Measurements from ENCODE around the gene ZSWIM7. TPM values are rescaled to one million over a fixed set of nuclear protein-coding genes. Genes with fewer than 3 reads are reported as not detected.

The ZSWIM7 gene, protein sequence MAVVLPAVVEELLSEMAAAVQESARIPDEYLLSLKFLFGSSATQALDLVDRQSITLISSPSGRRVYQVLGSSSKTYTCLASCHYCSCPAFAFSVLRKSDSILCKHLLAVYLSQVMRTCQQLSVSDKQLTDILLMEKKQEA
- total RNA-seq = 10 to 100 TPM; 11.9 to 16.5 TPM
- long read RNA-seq, donor 1, partial matches to known transcripts = 0 of 6 reads
- long read RNA-seq, donor 1, other reads (novel, unspliced or antisense) = 3 of 6 reads
- long read RNA-seq, donor 2, transcript ZSWIM7-201 (5 exons, 2,008 nt) = major isoform, 6 of 30 reads
- long read RNA-seq, donor 2, partial matches to known transcripts = 0 of 30 reads
- long read RNA-seq, donor 2, other reads (novel, unspliced or antisense) = 11 of 30 reads

GRCh38 chr17:15999141-15999973 is at the start of gene ZSWIM7, which contains the start of gene TTC19:
ZSWIM7 (minus strand) TSS chr17:15999704; CDS start chr17:15999594, 110 bp downstream.
TTC19 (plus strand) TSS chr17:15999824; CDS start chr17:15999849, 25 bp downstream.
- DNase-seq (ENCODE audit: low spot score) = peak; percentile 99
- intact Hi-C loops (cut with DNase I) = no loop called here

- no peak for DNase-seq (ENCODE audit: low spot score)
- intact Hi-C loops (cut with DNase I) = no loop called here
Observed at GRCh38 chr17:16048811-16049449, 49.4 kb upstream of the ZSWIM7 start.

DNA sequence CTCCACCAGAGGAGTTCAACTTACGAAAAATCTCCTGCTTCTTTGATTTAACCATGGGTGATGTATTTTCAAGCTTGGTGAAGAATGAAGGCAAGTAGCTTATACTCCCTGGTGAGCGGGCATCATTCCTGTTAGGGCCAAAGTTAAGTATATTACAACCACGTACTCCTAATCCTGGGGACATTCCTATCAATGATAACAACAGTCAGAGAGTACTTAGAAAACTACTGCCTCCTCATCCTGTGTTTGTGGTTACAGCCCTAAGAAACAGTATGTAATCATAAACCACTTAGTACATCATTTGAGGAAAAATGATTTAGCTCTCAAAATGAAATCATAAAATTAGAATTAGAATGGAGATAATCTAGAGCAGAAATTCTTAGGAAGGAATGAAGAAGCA is 47.5 kb upstream of the ZSWIM7 start:
- no peak for DNase-seq (ENCODE audit: low spot score)

GRCh38 chr17:16044487-16044886 is 45.0 kb upstream of the ZSWIM7 start:
- no peak for DNase-seq (ENCODE audit: low spot score)
- intact Hi-C loops (cut with DNase I) = loop anchor here in 1 of 2 donors (2.0 kb wide), 1 partner anchor 22 kb away; no protein-coding TSS in a partner anchor

More for the DNA sequence above, 47.5 kb upstream of the ZSWIM7 start:
- intact Hi-C loops (cut with DNase I) = no loop called here

DNA sequence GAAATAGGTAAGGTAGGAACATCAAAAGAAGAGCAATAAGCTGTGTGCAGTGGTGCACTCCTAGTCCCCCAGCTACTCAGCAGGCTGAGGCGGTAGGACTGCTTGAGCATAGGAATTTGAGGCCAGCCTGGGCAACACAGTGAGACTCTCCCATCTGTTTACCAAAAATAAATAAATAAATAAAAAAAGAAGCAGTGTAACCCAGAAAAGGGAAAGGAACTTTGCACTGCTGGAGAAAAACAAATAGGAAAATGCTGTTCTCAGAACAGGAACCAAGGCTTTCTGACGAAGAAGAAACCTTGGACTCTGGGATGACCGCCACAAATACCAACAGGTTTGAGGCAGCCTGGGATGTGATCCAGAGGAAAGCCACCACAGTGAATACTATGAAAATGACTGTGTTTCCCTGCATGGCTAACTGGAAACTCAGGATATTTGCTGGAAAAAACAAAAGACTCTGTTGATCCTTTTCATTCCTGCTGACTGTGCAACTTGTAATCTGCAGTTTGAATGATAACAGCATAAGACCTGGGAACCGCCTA is 41.3 kb upstream of the ZSWIM7 start:
- intact Hi-C loops (cut with DNase I) = no loop called here
- no peak for DNase-seq (ENCODE audit: low spot score)

GRCh38 chr17:16037636-16038035 is 38.1 kb upstream of the ZSWIM7 start:
- intact Hi-C loops (cut with DNase I) = no loop called here

DNA sequence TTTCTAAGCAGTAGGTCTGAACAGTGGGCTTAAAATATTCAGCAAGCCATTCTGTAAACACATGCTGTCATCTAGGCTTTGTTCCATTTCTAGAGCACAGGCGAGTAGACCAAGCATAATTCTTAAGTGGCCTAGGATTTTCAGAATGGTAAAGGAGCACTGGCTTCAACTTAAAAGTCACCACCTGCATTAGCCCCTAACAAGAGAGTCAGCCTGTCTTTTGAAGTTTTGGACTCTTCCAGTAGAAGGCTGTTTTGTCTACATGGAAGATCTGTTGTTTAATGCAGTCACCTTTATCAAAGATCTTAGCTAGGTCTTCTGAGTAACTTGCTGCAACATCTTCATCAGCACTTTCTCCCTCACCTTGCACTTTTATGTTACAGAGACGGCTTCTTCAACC is 36.8 kb upstream of the ZSWIM7 start:
- DNase-seq (ENCODE audit: low spot score) = no peak
- intact Hi-C loops (cut with DNase I) = no loop called here

More at GRCh38 chr17:16037636-16038035, 38.1 kb upstream of the ZSWIM7 start:
- DNase-seq (ENCODE audit: low spot score) = no peak

DNA sequence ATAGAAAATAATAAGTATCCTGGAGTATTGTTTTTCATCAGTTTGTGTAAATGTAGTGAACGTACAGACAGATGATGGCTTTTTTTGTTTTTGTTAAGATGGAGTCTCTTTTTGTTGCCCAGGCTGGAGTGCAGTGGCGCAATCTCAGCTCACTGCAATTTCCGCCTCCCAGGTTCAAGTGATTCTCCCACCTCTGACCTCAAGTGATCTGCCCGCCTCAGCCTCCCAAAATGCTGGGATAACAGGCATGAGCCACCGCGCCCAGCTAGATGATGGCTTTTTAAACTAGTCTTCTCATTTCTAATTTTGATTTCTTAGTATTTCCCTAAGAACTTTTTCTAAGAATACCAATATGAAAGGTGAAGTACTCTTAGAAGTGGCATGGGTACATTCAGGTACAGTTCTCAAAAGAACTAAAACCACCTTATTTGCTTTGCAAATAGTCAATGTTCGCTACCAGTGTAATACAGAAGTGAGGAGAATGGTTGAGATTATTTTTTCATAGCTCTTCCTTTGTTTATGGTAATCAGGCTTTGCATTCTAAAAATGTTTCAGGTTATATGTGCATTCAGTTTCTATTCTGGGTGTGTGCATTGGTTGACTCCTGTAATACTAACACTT is 34.3 kb upstream of the ZSWIM7 start:
- intact Hi-C loops (cut with DNase I) = no loop called here
- DNase-seq (ENCODE audit: low spot score) = no peak

DNA sequence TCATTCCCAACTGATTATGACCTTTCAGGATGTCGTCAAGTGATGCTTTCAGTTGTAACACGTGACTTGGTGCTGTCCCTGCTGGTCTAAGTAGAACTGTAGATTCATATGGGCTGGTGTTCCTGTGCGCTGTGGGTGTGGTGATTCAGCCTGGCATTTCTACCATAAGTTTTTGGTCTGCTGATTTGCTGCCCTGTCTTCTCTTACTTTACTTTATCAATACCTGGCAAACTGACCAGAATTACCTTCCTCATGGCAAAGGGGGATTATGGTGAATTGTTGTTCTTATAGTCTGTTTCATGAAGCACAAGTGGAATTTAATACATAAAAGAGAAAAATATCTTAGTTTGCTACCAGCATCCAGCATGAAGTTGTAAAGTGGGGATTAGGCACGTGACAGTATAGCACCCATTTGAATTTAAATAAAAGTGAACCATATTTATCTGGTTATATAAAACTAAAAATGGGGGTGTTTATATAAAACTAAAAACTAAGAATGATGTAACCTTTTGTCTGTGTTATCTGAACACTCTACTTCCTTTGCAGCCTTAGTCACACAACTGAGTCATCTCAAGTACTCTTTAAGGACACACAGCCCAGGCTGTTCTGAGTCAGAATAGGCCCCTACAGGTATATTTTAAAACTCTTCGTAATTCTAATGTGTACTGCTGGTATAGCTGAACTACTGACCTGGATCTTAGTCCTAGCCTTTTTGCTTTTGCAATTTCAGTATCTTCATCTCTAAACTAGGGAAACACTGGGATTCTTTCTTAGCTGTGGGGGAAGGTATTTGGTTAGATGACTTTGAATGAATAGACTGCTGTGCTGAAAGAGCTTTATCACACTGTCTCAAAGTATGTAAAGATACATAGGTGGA is 28.4 kb upstream of the ZSWIM7 start:
- intact Hi-C loops (cut with DNase I) = no loop called here
- no peak for DNase-seq (ENCODE audit: low spot score)

DNA sequence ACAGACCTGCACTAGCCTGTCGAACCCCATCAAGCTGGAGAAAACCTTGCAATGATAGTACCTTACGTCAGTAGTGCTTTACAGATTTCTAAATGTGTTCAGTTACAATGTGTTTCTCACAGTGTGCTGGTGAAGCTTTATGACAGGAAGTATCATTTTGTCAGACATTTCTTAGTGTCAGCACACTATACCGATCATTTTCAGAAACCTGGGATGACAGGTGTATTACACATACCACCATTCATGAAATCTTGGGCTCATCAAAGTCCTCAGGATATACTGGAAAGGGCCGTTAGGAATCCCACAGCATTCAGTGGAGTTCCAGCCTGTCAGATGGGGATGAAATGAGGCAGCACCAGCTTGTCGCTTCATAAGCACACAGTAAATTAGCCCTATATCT is 27.4 kb upstream of the ZSWIM7 start:
- intact Hi-C loops (cut with DNase I) = no loop called here
- no peak for DNase-seq (ENCODE audit: low spot score)

DNA sequence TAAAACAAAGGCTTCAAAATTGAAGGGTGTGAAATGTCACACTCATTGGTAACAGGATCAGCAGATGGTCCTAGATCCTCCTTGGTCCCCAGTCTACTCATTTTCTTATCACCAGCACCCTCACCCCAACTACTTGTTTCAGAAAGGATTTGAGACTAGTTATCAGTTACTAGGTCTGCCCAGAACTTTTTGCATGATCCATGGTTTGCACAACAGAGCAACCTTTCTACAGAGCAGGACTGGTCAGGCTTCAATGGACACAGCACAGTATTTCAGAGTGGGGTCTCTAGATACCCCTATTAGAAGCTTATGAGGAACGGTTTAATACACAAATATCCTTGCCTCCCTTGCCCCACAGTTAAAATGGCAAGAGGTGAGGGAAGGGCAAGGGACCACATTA is 25.7 kb upstream of the ZSWIM7 start:
- no peak for DNase-seq (ENCODE audit: low spot score)
- intact Hi-C loops (cut with DNase I) = no loop called here

DNA sequence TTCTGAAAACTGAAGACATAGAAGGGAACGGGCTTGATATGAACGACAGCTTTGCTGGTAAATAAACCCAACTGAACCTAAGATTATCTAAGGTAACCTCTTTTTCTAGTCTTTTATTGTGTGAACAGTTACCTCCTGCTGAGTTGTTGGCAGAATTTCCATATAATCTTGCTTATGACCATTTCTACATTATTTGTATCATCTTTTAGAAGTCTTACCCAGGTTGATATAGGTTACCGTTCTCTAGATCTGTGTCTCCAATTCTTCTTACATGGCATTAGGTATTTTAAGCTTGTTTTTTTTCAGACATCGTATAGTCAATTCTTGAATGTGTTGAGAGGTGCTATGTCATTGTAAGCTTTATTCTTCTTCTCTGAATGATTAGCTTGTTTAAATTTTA is 24.4 kb upstream of the ZSWIM7 start:
- intact Hi-C loops (cut with DNase I) = no loop called here

DNA sequence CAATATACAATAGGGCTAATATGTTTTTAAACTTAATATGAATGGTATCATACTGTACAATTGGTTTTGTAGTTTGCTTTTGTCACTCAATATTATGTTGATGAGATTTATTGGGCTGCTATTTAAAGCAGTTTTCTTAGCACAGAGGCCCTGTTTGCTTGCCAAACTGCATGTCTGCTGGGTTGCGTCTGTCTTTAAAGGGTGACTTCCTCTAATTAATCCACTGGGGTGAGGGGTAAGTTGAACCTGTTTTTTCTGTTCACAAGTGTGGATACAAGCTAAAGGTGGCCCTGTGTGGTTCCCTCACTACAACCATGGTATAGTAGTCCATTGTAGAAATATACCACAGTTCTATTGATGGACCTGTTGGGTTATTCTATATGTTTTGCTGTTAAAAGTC is 19.8 kb upstream of the ZSWIM7 start:
- DNase-seq (ENCODE audit: low spot score) = no peak
- intact Hi-C loops (cut with DNase I) = no loop called here

More for the DNA sequence above, 24.4 kb upstream of the ZSWIM7 start:
- DNase-seq (ENCODE audit: low spot score) = no peak

DNA sequence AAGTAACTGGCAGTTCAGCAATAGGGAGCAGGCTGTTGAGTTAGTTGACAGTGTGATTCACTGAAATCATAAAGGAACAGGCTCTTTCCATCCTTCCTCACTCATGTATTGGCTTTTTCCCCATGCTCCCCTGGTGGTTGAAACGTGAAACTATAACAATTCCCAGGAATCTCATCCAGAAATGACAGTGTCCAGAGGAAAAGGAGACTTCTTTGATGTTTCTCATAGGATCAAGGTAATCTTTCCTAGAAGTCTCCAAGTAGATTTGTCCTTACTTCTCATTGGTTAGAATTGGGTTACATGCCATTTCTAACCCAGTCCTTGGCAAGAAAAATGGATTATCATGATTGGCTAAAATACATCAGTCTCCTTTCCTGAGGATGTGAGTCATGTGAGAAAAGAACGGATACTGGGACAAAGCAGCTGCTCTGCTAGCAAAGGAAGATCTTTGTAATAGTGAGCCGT is 14.5 kb upstream of the ZSWIM7 start:
- intact Hi-C loops (cut with DNase I) = no loop called here
- DNase-seq (ENCODE audit: low spot score) = no peak

- DNase-seq (ENCODE audit: low spot score) = no peak
- intact Hi-C loops (cut with DNase I) = no loop called here
Observed at GRCh38 chr17:16007439-16007838, 7.9 kb upstream of the ZSWIM7 start.

- intact Hi-C loops (cut with DNase I) = no loop called here
- DNase-seq (ENCODE audit: low spot score) = no peak
Observed at GRCh38 chr17:16005636-16006035, 6.1 kb upstream of the ZSWIM7 start.

DNA sequence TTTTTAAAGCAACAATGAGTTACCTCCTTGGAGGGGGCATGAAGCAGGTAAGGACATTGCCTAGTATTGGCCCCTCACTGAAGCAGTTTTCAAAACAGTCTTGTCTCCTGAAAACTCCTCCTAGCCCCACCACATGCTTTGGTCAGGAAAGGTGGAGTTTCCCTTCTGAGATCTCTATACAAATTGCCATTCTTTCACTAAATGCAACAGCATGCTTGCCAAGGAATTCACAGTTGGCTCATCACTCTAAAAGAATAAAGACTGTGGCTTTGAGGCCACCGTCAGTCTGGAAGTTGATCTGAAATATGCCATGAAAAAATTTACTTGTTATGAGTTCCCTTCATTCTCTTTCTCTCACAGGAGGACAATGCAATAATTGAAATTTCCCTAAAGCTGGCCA is 4.3 kb upstream of the ZSWIM7 start:
- intact Hi-C loops (cut with DNase I) = no loop called here
- no peak for DNase-seq (ENCODE audit: low spot score)

GRCh38 chr17:16002708-16003260 is 3.3 kb upstream of the ZSWIM7 start:
- intact Hi-C loops (cut with DNase I) = no loop called here
- DNase-seq (ENCODE audit: low spot score) = no peak

All from posterior vena cava (tissue), 2 donors.